ENCODE results near the gene PI4K2A. TPM values are rescaled to one million over a fixed set of nuclear protein-coding genes. Genes with fewer than 3 reads are reported as not detected.

PI4K2A gene
- total and polyA plus RNA-seq, 2 of the 13 experiments (the other 11 are each of a cell fraction or from before 2014, with no cell fraction given): 10.9 to 14.3 TPM

DNA sequence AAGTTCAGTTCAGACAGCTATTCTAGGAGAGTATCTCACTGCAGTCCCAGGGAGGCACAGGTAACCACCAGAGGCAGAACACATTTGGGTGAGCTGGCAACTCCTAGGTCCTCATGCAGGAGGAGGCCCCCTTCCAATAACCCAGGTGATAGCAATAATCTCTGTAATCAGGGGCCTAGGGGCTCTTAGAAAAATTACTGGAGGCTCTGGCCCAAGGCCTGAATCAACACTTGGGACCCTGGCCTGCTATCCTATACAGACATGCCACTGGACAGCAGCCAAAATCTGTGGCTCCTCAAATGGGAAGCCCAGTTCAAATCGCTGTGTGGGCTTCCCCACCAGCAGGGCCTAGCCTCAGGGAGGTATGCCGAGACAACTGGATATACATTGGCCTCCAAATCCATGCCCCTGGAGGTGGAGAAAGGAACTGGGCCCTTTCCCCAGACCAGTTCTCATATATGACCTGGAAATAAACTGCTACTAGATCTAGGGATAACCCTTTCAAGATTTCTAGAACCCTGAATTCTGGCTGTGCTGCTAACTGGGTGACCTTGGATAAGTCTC is 45.0 kb downstream of the PI4K2A start (continued):
- TF ChIP-seq PHF21A (CRISPR knock-in tag; IDR thresholded peaks at IDR 0.05) (peak; percentile 68; the same call in 1 of the 2 replicates), ZNF230 (CRISPR knock-in tag; IDR thresholded peaks at IDR 0.05) (0 out of 2 replicates have a peak, but pooled peaks have one; percentile 70), ZMAT3 (CRISPR knock-in tag; conservative IDR thresholded peaks at IDR 0.05) (no peak), ZNF292 (CRISPR knock-in tag; IDR thresholded peaks at IDR 0.05; ENCODE audit: borderline replicate concordance, low read depth) (no peak), ASH2L (IDR thresholded peaks at IDR 0.05; ENCODE audit: insufficient read length, low read depth, low read length) (no peak), NFYC (CRISPR knock-in tag; IDR thresholded peaks at IDR 0.05) (no peak), MAFG (CRISPR knock-in tag; IDR thresholded peaks at IDR 0.05) (no peak), NKX3-1 (CRISPR knock-in tag; IDR thresholded peaks at IDR 0.05) (no peak), CAMTA2 (CRISPR knock-in tag; IDR thresholded peaks at IDR 0.05; ENCODE audit: borderline replicate concordance) (no peak), ZBTB7B (CRISPR knock-in tag; IDR thresholded peaks at IDR 0.05) (peak; percentile 26; the same call in 1 of the 2 replicates), ZNF124 (CRISPR knock-in tag; IDR thresholded peaks at IDR 0.05) (no peak), ZKSCAN8 (CRISPR knock-in tag; IDR thresholded peaks at IDR 0.05; ENCODE audit: borderline replicate concordance) (0 out of 2 replicates have a peak, but pooled peaks have one; percentile 1), HMG20B (CRISPR knock-in tag; conservative IDR thresholded peaks at IDR 0.05) (no peak), ZBTB1 (CRISPR knock-in tag; IDR thresholded peaks at IDR 0.05; ENCODE audit: borderline replicate concordance) (no peak), HOXA7 (CRISPR knock-in tag; IDR thresholded peaks at IDR 0.05) (no peak), CHD4 (IDR thresholded peaks at IDR 0.05; ENCODE audit: borderline replicate concordance, low read length) (no peak), ZNF501 (CRISPR knock-in tag; IDR thresholded peaks at IDR 0.05) (no peak), ZBTB38 (CRISPR knock-in tag; IDR thresholded peaks at IDR 0.05) (no peak), HDAC2 (CRISPR knock-in tag; IDR thresholded peaks at IDR 0.05) (0 out of 2 replicates have a peak, but pooled peaks have one; percentile 7), ZNF367 (CRISPR knock-in tag; IDR thresholded peaks at IDR 0.05; ENCODE audit: borderline replicate concordance) (no peak), REXO4 (CRISPR knock-in tag; IDR thresholded peaks at IDR 0.05; ENCODE audit: borderline replicate concordance) (no peak), SOX5 (CRISPR knock-in tag; IDR thresholded peaks at IDR 0.05; ENCODE audit: borderline replicate concordance) (no peak), ZNF788 (CRISPR knock-in tag; IDR thresholded peaks at IDR 0.05; ENCODE audit: borderline replicate concordance) (peak; percentile 18; the same call in 1 of the 2 replicates), FOXK2 (IDR thresholded peaks at IDR 0.05) (no peak)
- TF ChIP-seq, protein P1, sequence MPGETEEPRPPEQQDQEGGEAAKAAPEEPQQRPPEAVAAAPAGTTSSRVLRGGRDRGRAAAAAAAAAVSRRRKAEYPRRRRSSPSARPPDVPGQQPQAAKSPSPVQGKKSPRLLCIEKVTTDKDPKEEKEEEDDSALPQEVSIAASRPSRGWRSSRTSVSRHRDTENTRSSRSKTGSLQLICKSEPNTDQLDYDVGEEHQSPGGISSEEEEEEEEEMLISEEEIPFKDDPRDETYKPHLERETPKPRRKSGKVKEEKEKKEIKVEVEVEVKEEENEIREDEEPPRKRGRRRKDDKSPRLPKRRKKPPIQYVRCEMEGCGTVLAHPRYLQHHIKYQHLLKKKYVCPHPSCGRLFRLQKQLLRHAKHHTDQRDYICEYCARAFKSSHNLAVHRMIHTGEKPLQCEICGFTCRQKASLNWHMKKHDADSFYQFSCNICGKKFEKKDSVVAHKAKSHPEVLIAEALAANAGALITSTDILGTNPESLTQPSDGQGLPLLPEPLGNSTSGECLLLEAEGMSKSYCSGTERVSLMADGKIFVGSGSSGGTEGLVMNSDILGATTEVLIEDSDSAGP (CRISPR knock-in tag; IDR thresholded peaks at IDR 0.05; ENCODE audit: borderline replicate concordance): 0 out of 2 replicates have a peak, but pooled peaks have one; percentile 45
- TF ChIP-seq, protein P2, sequence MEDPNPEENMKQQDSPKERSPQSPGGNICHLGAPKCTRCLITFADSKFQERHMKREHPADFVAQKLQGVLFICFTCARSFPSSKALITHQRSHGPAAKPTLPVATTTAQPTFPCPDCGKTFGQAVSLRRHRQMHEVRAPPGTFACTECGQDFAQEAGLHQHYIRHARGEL (CRISPR knock-in tag; IDR thresholded peaks at IDR 0.05): no peak
- TF ChIP-seq, protein P3, sequence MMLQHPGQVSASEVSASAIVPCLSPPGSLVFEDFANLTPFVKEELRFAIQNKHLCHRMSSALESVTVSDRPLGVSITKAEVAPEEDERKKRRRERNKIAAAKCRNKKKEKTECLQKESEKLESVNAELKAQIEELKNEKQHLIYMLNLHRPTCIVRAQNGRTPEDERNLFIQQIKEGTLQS (CRISPR knock-in tag; IDR thresholded peaks at IDR 0.05): no peak
- TF ChIP-seq, protein P4, sequence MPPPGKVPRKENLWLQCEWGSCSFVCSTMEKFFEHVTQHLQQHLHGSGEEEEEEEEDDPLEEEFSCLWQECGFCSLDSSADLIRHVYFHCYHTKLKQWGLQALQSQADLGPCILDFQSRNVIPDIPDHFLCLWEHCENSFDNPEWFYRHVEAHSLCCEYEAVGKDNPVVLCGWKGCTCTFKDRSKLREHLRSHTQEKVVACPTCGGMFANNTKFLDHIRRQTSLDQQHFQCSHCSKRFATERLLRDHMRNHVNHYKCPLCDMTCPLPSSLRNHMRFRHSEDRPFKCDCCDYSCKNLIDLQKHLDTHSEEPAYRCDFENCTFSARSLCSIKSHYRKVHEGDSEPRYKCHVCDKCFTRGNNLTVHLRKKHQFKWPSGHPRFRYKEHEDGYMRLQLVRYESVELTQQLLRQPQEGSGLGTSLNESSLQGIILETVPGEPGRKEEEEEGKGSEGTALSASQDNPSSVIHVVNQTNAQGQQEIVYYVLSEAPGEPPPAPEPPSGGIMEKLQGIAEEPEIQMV (CRISPR knock-in tag; IDR thresholded peaks at IDR 0.05; ENCODE audit: low read depth): no peak
